BE2C (cell line): ENCODE results near the gene CDC37.
"Not testable (repeated sequence)": the region's sequence is repeated elsewhere in the genome, so short reads cannot be mapped to it uniquely, and the experiment has no call there.

Experiments
- DNase-seq: peaks from one replicate; pipeline ENCODE4 v3.0.0-alpha.2; 2020
- H3K27me3 ChIP-seq: fragments of 250-450 bp; sonication (Bioruptor Pico); 2 replicates; pipeline ENCODE4 v1.5.1; 2020; ENCODE audit warnings: mild to moderate bottlenecking
- H3K36me3 ChIP-seq: fragments of 250-450 bp; sonication (Bioruptor Pico); 2 replicates; pipeline ENCODE4 v1.5.1; 2020; ENCODE audit warnings: mild to moderate bottlenecking
- H3K4me1 ChIP-seq: fragments of 250-450 bp; sonication (Bioruptor Pico); 2 replicates; pipeline ENCODE4 v1.5.1; 2020
- H3K4me3 ChIP-seq: 2 replicates; pipeline ENCODE4 v1.5.1; 2011; ENCODE audit warnings: low read depth, low read length
- H3K9me3 ChIP-seq: fragments of 250-450 bp; sonication (Bioruptor Pico); 2 replicates; pipeline ENCODE4 v1.5.1; 2020
- CTCF ChIP-seq: IDR thresholded peaks from 2 replicates; pipeline ENCODE4 v1.5.1; 2012; ENCODE audit warnings: mild to moderate bottlenecking, low read depth, low read length

Gene CDC37

GRCh38 chr19:10418235-10418484, 14.8 kb upstream of the CDC37 start:
- no peaks in the 10 kb centered on the region for H3K36me3 ChIP-seq
- no peak for TF ChIP-seq CTCF
- H3K27me3 ChIP-seq, result no peaks in the 10 kb centered on the region
- H3K4me3 ChIP-seq, result peak overlapping the region; percentile 99
- peaks cover 4% of the 10 kb centered on the region for H3K4me1 ChIP-seq
- no peaks in the 10 kb centered on the region for H3K9me3 ChIP-seq
- no peak for DNase-seq

- Histone ChIP-seq H3K4me3 (peak overlapping the region; percentile 99), H3K36me3 (no peaks in the 10 kb centered on the region), H3K27me3 (no peaks in the 10 kb centered on the region), H3K9me3 (no peaks in the 10 kb centered on the region), H3K4me1 (peaks cover 4% of the 10 kb centered on the region)
- no peak for TF ChIP-seq CTCF
- DNase-seq, result peak; percentile 45
These were observed 14.3 kb upstream of the CDC37 start for GRCh38 chr19:10417541-10418234.

GRCh38 chr19:10416380-10417257, 13.3 kb upstream of the CDC37 start:
- no peaks in the 10 kb centered on the region for H3K36me3 ChIP-seq
- H3K4me3 ChIP-seq, result peak overlapping the region; percentile 99
- no peaks in the 10 kb centered on the region for H3K27me3 ChIP-seq
- DNase-seq, result peak; percentile 93
- no peaks in the 10 kb centered on the region for H3K9me3 ChIP-seq
- no peaks in the 10 kb centered on the region; the same call in none of the 2 replicates for H3K4me1 ChIP-seq
- TF ChIP-seq CTCF, result peak; percentile 69

- Histone ChIP-seq H3K27me3 (no peaks in the 10 kb centered on the region), H3K9me3 (no peaks in the 10 kb centered on the region), H3K36me3 (no peaks in the 10 kb centered on the region), H3K4me3 (peak overlapping the region; percentile 54), H3K4me1 (no peaks in the 10 kb centered on the region; the same call in 1 of the 2 replicates)
- no peak for TF ChIP-seq CTCF
- DNase-seq, result no peak
These were observed 12.7 kb upstream of the CDC37 start for GRCh38 chr19:10416083-10416379.

GRCh38 chr19:10412257-10412977, 9.1 kb upstream of the CDC37 start:
- no peaks in the 10 kb centered on the region for H3K27me3 ChIP-seq
- H3K9me3 ChIP-seq, result no peaks in the 10 kb centered on the region
- H3K36me3 ChIP-seq, result no peaks in the 10 kb centered on the region
- no peak overlapping the region for H3K4me3 ChIP-seq
- no peak for DNase-seq
- no peaks in the 10 kb centered on the region; the same call in 1 of the 2 replicates for H3K4me1 ChIP-seq
- no peak for TF ChIP-seq CTCF

- H3K4me3 ChIP-seq, H3K36me3 ChIP-seq, DNase-seq, H3K9me3 ChIP-seq, H3K27me3 ChIP-seq, H3K4me1 ChIP-seq: not testable (repeated sequence)
These were observed 7.9 kb upstream of the CDC37 start for GRCh38 chr19:10411224-10411623.
